GM13977 (cell line): Measurements from ENCODE around the gene SSNA1.
A peak's percentile ranks its signal among the peaks of the same experiment; 100 is the strongest.

Source experiments
- DNase-seq: peaks from one replicate; pipeline ENCODE4 v3.0.0; 2012; ENCODE audit warnings: low spot score
- CTCF ChIP-seq: IDR thresholded peaks from 2 replicates; pipeline ENCODE4 v1.5.1; 2012; ENCODE audit warnings: mild to moderate bottlenecking, control low read depth; ENCODE audit not compliant: insufficient read depth; ENCODE audit errors: extremely low read depth, missing control alignments
- in situ Hi-C: fragments of 300-500 bp; cut with MboI; formaldehyde crosslinking; loops from one replicate; pipeline ENCODE4 v1.12.0; 2022; ENCODE audit warnings: low sequenced_read_pairs, low pct_unique_long_range_greater_than_20kb, mixed read lengths, inconsistent platforms; ENCODE audit not compliant: unreplicated experiment

Gene SSNA1

GRCh38 chr9:137222190-137223077, 34.0 kb downstream of the SSNA1 start, which contains the start of gene RNF208:
Gene RNF208, minus strand, starts transcription at chr9:137222240. Its CDS starts 1,028 bp downstream, at chr9:137221212.
- in situ Hi-C loops = loop anchor here (10.0 kb wide), 1 partner anchor 98 kb away; no protein-coding TSS in a partner anchor
- TF ChIP-seq CTCF = no peak
- no peak for DNase-seq

GRCh38 chr9:137223078-137223970, 34.8 kb downstream of the SSNA1 start:
- TF ChIP-seq CTCF = no peak
- in situ Hi-C loops = loop anchor here (10.0 kb wide), 1 partner anchor 99 kb away; no protein-coding TSS in a partner anchor
- DNase-seq = peak; percentile 100

- TF ChIP-seq CTCF = no peak
- in situ Hi-C loops = loop anchor here (10.0 kb wide), 1 partner anchor 100 kb away; no protein-coding TSS in a partner anchor
- DNase-seq = no peak
These were observed 36.6 kb downstream of the SSNA1 start, which contains the start of gene CYSRT1 for GRCh38 chr9:137224830-137225694. Gene CYSRT1, plus strand, starts transcription at chr9:137225174. Its CDS starts 448 bp downstream, at chr9:137225622.

GRCh38 chr9:137225699-137226331, 37.3 kb downstream of the SSNA1 start:
- no peak for TF ChIP-seq CTCF
- DNase-seq = no peak
- in situ Hi-C loops = loop anchor here (10.0 kb wide), 1 partner anchor 101 kb away; no protein-coding TSS in a partner anchor

GRCh38 chr9:137226338-137227053, 38.0 kb downstream of the SSNA1 start:
- no peak for DNase-seq
- in situ Hi-C loops = loop anchor here (10.0 kb wide), 1 partner anchor 102 kb away; no protein-coding TSS in a partner anchor
- TF ChIP-seq CTCF = no peak
